Vagina (tissue), 2 donors: ENCODE measurements around the gene CASP2. TPM values are rescaled to one million over a fixed set of nuclear protein-coding genes. Genes with fewer than 3 reads are reported as not detected.
A peak's percentile ranks its signal among the peaks of the same experiment; 100 is the strongest.

Experiments
- DNase-seq, 2 donors: peaks; one replicate each; pipeline ENCODE4 v3.0.0-alpha.2; 2017; ENCODE audit errors: extremely low spot score in 2 of 2
- H3K27ac ChIP-seq: fragments of 200-600 bp; sonication (generic); one replicate; pipeline ENCODE4 v1.5.1; 2019
- H3K27me3 ChIP-seq: fragments of 200-600 bp; sonication (generic); one replicate; pipeline ENCODE4 v1.5.1; 2019
- H3K36me3 ChIP-seq, 2 donors: fragments of 200-600 bp; sonication (generic); one replicate each; pipeline ENCODE4 v1.5.1; 2017 to 2019
- H3K4me1 ChIP-seq: fragments of 200-600 bp; sonication (generic); one replicate; pipeline ENCODE4 v1.5.1; 2019
- H3K4me3 ChIP-seq, 2 donors: fragments of 200-600 bp; sonication (generic); 1 replicate in 1 of 2; 2 replicates in 1 of 2; pipeline ENCODE4 v1.5.1; 2016 to 2019
- H3K9me3 ChIP-seq: fragments of 200-600 bp; sonication (generic); one replicate; pipeline ENCODE4 v1.5.1; 2019
- POLR2A ChIP-seq, 2 donors: fragments of 450-650 bp; IDR thresholded peaks; one replicate each; pipeline ENCODE4 v1.6.1; 2017; ENCODE audit warnings: antibody characterized with exemption in 2 of 2, mild to moderate bottlenecking in 2 of 2, moderate library complexity in 2 of 2
- POLR2AphosphoS5 ChIP-seq, 2 donors: sonication (generic); formaldehyde crosslinking; IDR thresholded peaks; one replicate each; pipeline ENCODE4 v1.9.0; 2017; ENCODE audit warnings: antibody characterized with exemption in 2 of 2, mild to moderate bottlenecking in 2 of 2, low read depth in 1 of 2; ENCODE audit not compliant: insufficient read depth in 1 of 2
- intact Hi-C: fragments of 100-400 bp; cut with DNase I; formaldehyde crosslinking; loops from one replicate; pipeline ENCODE4 v1.15.1; 2023
- total RNA-seq: library from RNA; depleted of rRNA; stranded (reverse); fragments of >200 nt; gene quantifications from one replicate; pipeline ENCODE4 v1.2.3, GENCODE V29; 2016
- TF ChIP-seq, protein P1 (sequence below), 3 experiments: fragments of 450-650 bp in 2 of 3; fragments of 200-600 bp in 1 of 3; sonication (generic) in 1 of 3; IDR thresholded peaks; one replicate each; pipeline ENCODE4 v1.5.1; 2017 to 2019; ENCODE audit warnings: antibody characterized with exemption in 3 of 3, mild to moderate bottlenecking in 2 of 3, moderate library complexity in 2 of 3

Gene CASP2
- total RNA-seq, 1 donor from 2014 or later: 24.8 TPM

DNA sequence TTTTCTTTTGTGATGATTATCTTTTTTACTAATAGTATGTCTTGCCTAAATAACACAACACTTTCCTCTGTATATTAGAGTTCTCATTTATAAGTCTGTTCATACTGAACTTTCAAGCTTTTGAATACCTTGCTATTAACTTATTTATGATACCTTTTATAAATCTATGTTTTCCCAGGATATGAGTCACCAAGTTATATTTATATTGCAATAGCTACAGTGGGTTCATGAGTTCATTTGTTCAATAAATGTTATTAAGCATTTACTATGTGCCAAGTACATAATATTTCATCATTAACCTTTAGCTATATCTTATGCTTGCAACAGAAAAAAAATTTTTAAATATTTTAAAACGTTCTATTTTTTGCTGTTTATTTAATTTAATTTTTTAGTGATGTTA, 46.1 kb downstream of the CASP2 start:
- Histone ChIP-seq H3K4me3 (no peak overlapping the region), H3K9me3 (no peaks in the 10 kb centered on the region), H3K27ac (no peak overlapping the region), H3K36me3 (no peaks in the 10 kb centered on the region), H3K27me3 (no peaks in the 10 kb centered on the region), H3K4me1 (peaks cover 10% of the 10 kb centered on the region)
- intact Hi-C loops: no loop called here
- TF ChIP-seq POLR2AphosphoS5 (IDR thresholded peaks at IDR 0.05; ENCODE audit: insufficient read depth in 1 of 2, low read depth in 1 of 2) (no peak), POLR2A (IDR thresholded peaks at IDR 0.05) (no peak)
- TF ChIP-seq, protein P1, sequence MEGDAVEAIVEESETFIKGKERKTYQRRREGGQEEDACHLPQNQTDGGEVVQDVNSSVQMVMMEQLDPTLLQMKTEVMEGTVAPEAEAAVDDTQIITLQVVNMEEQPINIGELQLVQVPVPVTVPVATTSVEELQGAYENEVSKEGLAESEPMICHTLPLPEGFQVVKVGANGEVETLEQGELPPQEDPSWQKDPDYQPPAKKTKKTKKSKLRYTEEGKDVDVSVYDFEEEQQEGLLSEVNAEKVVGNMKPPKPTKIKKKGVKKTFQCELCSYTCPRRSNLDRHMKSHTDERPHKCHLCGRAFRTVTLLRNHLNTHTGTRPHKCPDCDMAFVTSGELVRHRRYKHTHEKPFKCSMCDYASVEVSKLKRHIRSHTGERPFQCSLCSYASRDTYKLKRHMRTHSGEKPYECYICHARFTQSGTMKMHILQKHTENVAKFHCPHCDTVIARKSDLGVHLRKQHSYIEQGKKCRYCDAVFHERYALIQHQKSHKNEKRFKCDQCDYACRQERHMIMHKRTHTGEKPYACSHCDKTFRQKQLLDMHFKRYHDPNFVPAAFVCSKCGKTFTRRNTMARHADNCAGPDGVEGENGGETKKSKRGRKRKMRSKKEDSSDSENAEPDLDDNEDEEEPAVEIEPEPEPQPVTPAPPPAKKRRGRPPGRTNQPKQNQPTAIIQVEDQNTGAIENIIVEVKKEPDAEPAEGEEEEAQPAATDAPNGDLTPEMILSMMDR (IDR thresholded peaks at IDR 0.05): no peak
- DNase-seq: no peak

DNA sequence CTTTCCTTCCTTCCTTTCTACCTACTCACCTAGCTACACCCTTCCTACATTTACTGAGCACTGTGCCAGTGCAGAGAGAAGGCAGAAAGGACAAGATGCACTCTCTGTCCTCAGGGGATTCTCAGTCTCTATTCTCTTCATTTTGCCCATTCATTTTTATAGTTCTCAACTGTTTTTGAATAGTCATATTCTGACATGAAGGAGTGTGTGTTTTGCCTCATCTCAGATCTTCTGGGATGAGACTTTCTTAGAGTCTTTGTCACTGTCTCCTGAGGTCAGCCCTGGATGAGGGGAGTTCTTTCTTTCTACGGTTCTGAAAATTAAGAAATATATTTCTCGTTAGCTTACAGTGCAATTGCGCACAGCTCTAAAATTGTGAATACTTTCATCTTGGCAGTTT, 49.1 kb downstream of the CASP2 start:
- H3K4me3 ChIP-seq: no peak overlapping the region
- TF ChIP-seq, protein P1 (IDR thresholded peaks at IDR 0.05): no peak
- TF ChIP-seq POLR2AphosphoS5 (IDR thresholded peaks at IDR 0.05; ENCODE audit: insufficient read depth in 1 of 2, low read depth in 1 of 2) (no peak), POLR2A (IDR thresholded peaks at IDR 0.05) (no peak)
- H3K27me3 ChIP-seq: no peaks in the 10 kb centered on the region
- no peaks in the 10 kb centered on the region for H3K36me3 ChIP-seq
- no peaks in the 10 kb centered on the region for H3K9me3 ChIP-seq
- H3K4me1 ChIP-seq: no peaks in the 10 kb centered on the region
- no peak overlapping the region for H3K27ac ChIP-seq
- intact Hi-C loops: no loop called here
- no peak for DNase-seq

DNA sequence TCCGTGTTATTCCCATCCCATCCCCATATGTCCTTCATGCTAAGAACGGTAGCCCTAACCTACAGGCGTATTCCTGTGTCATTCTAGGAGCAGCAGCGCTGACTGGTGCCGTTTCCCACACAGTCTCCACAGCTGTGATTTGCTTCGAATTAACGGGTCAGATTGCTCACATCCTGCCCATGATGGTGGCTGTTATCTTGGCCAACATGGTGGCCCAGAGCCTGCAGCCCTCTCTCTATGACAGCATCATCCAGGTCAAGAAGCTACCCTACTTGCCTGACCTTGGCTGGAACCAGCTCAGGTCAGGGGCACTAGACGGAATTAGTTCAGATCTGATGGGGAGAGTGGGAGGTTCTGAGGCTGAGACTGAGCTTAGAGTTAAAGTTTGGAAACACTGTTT, 53.7 kb downstream of the CASP2 start:
- H3K36me3 ChIP-seq: no peaks in the 10 kb centered on the region
- TF ChIP-seq POLR2AphosphoS5 (IDR thresholded peaks at IDR 0.05; ENCODE audit: insufficient read depth in 1 of 2, low read depth in 1 of 2) (no peak), POLR2A (IDR thresholded peaks at IDR 0.05) (no peak)
- TF ChIP-seq, protein P1 (IDR thresholded peaks at IDR 0.05): no peak
- H3K9me3 ChIP-seq: no peaks in the 10 kb centered on the region
- DNase-seq: no peak
- H3K27me3 ChIP-seq: no peaks in the 10 kb centered on the region
- H3K27ac ChIP-seq: no peak overlapping the region
- H3K4me1 ChIP-seq: peaks cover 6% of the 10 kb centered on the region
- intact Hi-C loops: no loop called here
- H3K4me3 ChIP-seq: no peak overlapping the region

DNA sequence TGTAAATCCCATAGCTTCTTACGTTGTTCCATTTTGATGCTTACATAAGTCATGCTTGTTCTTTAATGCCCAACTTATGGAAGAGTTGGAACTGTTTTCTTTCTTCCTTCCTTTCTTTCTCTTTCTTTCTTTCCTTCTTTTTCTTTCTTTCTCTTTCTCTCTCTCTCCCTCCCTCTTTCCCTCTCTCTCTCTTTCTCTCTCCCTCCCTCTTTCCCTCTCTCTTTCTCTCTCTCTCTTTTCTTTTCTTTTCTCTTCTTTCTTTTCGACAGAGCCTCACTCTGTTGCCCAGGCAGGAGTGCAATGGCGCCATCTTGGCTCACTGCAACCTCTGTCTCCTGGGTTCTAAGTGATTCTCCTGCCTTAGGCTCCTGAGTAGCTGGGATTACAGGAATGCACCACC, 55.4 kb downstream of the CASP2 start:
- no peaks in the 10 kb centered on the region for H3K9me3 ChIP-seq

DNA sequence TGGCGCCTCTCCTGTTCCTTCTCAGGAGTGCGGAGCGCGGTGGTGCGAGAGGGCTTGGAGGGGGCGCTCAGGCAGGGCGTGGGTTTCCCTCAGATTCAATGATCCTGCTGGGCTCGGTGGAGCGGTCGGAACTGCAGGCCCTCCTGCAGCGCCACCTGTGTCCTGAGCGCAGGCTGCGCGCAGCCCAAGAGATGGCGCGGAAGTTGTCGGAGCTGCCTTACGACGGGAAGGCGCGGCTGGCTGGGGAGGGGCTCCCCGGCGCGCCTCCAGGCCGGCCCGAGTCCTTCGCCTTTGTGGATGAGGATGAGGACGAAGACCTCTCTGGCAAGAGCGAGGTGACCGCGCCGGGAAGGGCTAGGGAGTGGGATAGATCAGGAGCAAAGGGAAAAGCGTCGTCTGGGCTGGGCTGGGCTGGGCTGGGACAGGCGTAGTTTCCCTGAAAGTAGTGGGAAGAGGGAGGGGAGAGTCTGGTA, 57.3 kb downstream of the CASP2 start:
- TF ChIP-seq POLR2AphosphoS5 (IDR thresholded peaks at IDR 0.05; ENCODE audit: insufficient read depth in 1 of 2, low read depth in 1 of 2): no peak
- TF ChIP-seq, protein P1 (IDR thresholded peaks at IDR 0.05): peak in 1 of 3 experiments; percentile 38
- peak overlapping the region; percentile 1 to 25 for H3K4me3 ChIP-seq
- no peaks in the 10 kb centered on the region for H3K36me3 ChIP-seq
- no peak overlapping the region for H3K27ac ChIP-seq
- H3K27me3 ChIP-seq: no peaks in the 10 kb centered on the region
- peaks cover 6% of the 10 kb centered on the region for H3K4me1 ChIP-seq
- intact Hi-C loops: no loop called here
- no peaks in the 10 kb centered on the region for H3K9me3 ChIP-seq
- no peak for DNase-seq

More for the DNA sequence above, 55.4 kb downstream of the CASP2 start:
- intact Hi-C loops: no loop called here
- H3K4me1 ChIP-seq: peaks cover 6% of the 10 kb centered on the region
- H3K4me3 ChIP-seq: no peak overlapping the region
- H3K27ac ChIP-seq: no peak overlapping the region
- no peaks in the 10 kb centered on the region for H3K36me3 ChIP-seq
- no peaks in the 10 kb centered on the region for H3K27me3 ChIP-seq
- DNase-seq: no peak
- TF ChIP-seq POLR2A (IDR thresholded peaks at IDR 0.05) (no peak), POLR2AphosphoS5 (IDR thresholded peaks at IDR 0.05; ENCODE audit: insufficient read depth in 1 of 2, low read depth in 1 of 2) (no peak)
- TF ChIP-seq, protein P1 (IDR thresholded peaks at IDR 0.05): no peak
